Right lobe of liver (tissue), 6 donors: ENCODE results near the gene XBP1. TPM values are rescaled to one million over a fixed set of nuclear protein-coding genes. Genes with fewer than 3 reads are reported as not detected.
"Not testable (repeated sequence)": the region's sequence is repeated elsewhere in the genome, so short reads cannot be mapped to it uniquely, and the experiment has no call there.

Experiments used
- ATAC-seq, 4 donors: fragments of 200-7000 bp; cut with Tn5 transposase; one replicate each; pipeline ENCODE4 v1.9.1; 2020; ENCODE audit warnings: mild to moderate bottlenecking in 4 of 4, moderate library complexity in 4 of 4
- DNase-seq, 3 donors: peaks; one replicate each; pipeline ENCODE4 v3.0.0-alpha.2; 2020
- H3K27ac ChIP-seq, 3 donors: fragments of 200-600 bp; one replicate each; pipeline ENCODE4 v1.8.0; 2022
- H3K27me3 ChIP-seq, 2 donors: fragments of 200-600 bp; one replicate each; pipeline ENCODE4 v1.8.0; 2022
- H3K36me3 ChIP-seq, 4 donors: fragments of 200-600 bp; sonication (generic) in 1 of 4; one replicate each; pipeline versions ENCODE4 v1.5.1 to v1.8.0; 2017 to 2022; ENCODE audit warnings: control low read depth in 1 of 4
- H3K4me1 ChIP-seq, 4 donors: fragments of 200-600 bp; sonication (generic) in 1 of 4; one replicate each; pipeline versions ENCODE4 v1.5.1 to v1.8.0; 2017 to 2022; ENCODE audit warnings: control low read depth in 1 of 4
- H3K4me3 ChIP-seq, 3 donors: fragments of 200-600 bp; one replicate each; pipeline ENCODE4 v1.8.0; 2022
- H3K9me3 ChIP-seq, 4 donors: fragments of 200-600 bp; sonication (generic) in 1 of 4; one replicate each; pipeline versions ENCODE4 v1.5.1 to v1.8.0; 2017 to 2022; ENCODE audit warnings: control low read depth in 1 of 4
- POLR2A ChIP-seq: fragments of 450-650 bp; IDR thresholded peaks from one replicate; pipeline ENCODE4 v1.6.1; 2017; ENCODE audit warnings: antibody characterized with exemption, mild to moderate bottlenecking
- WGBS: methylation state at CpG from one replicate; pipeline ENCODE4 v1.1.6; 2018; ENCODE audit warnings: low coverage, low lambda C conversion rate; ENCODE audit not compliant: insufficient coverage; ENCODE audit errors: missing lambda C conversion rate; 5-methylcytosine and 5-hydroxymethylcytosine counted together
- intact Hi-C, 2 donors: fragments of 100-400 bp; cut with DNase I; formaldehyde crosslinking; loops; one replicate each; pipeline versions ENCODE4 v1.11.2 to v1.14.1; 2022
- total RNA-seq, 6 experiments: library from RNA; depleted of rRNA in 2 of 6; stranded (reverse); fragments of >200 nt in 2 of 6; fragmentation: NEBNext Ultra II Directional in 3 of 6; extraction: Animal tissue kit (Norgen Biotek cat#: 25700) in 3 of 6; gene quantifications; one replicate each; pipeline versions ENCODE4 v1.1.0 to v1.2.4, GENCODE V29; 2016 to 2023
- TF ChIP-seq, protein P1 (sequence below), 4 donors: fragments of 200-600 bp in 3 of 4; fragments of 450-650 bp in 1 of 4; IDR thresholded peaks; one replicate each; pipeline versions ENCODE4 v1.5.1 to v1.8.0; 2016 to 2022; ENCODE audit warnings: antibody characterized with exemption in 4 of 4, mild to moderate bottlenecking in 2 of 4
- donor health status: DM: no; HTN: yes; CAD: no.
- donor health status: DM: no; HTN: no; CAD: no.
- donor health status: DM: no; HTN: no; CAD: no.
- donor health status: DM: no; HTN: yes; CAD: no.
- donor health status: DM: no; HTN: yes; CAD: no.

Gene XBP1
- total RNA-seq, 6 experiments from 2014 or later: 298 to 624 (median 414) TPM

GRCh38 chr22:28771195-28771791 is 29.1 kb downstream of the XBP1 start:
- WGBS: 55% methylated on average over 5 of the region's 5 CpGs
- no peak for TF ChIP-seq POLR2A
- TF ChIP-seq, protein P1, sequence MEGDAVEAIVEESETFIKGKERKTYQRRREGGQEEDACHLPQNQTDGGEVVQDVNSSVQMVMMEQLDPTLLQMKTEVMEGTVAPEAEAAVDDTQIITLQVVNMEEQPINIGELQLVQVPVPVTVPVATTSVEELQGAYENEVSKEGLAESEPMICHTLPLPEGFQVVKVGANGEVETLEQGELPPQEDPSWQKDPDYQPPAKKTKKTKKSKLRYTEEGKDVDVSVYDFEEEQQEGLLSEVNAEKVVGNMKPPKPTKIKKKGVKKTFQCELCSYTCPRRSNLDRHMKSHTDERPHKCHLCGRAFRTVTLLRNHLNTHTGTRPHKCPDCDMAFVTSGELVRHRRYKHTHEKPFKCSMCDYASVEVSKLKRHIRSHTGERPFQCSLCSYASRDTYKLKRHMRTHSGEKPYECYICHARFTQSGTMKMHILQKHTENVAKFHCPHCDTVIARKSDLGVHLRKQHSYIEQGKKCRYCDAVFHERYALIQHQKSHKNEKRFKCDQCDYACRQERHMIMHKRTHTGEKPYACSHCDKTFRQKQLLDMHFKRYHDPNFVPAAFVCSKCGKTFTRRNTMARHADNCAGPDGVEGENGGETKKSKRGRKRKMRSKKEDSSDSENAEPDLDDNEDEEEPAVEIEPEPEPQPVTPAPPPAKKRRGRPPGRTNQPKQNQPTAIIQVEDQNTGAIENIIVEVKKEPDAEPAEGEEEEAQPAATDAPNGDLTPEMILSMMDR (IDR thresholded peaks at IDR 0.05): no peak
- Histone ChIP-seq H3K4me1 (peaks cover 0 to 20% (median 0%) of the 10 kb centered on the region in 4 donors), H3K4me3 (no peak overlapping the region), H3K9me3 (no peaks in the 10 kb centered on the region), H3K27me3 (no peaks in the 10 kb centered on the region), H3K27ac (peak overlapping the region in 2 of 3 donors; percentile 40 to 100), H3K36me3 (peaks cover 0 to 2% (median 0%) of the 10 kb centered on the region in 4 donors)
- intact Hi-C loops: no loop called here
- DNase-seq (peak; percentile 67 to 78 (median 76)), ATAC-seq (peak; percentile 44 to 71 (median 56))

DNA sequence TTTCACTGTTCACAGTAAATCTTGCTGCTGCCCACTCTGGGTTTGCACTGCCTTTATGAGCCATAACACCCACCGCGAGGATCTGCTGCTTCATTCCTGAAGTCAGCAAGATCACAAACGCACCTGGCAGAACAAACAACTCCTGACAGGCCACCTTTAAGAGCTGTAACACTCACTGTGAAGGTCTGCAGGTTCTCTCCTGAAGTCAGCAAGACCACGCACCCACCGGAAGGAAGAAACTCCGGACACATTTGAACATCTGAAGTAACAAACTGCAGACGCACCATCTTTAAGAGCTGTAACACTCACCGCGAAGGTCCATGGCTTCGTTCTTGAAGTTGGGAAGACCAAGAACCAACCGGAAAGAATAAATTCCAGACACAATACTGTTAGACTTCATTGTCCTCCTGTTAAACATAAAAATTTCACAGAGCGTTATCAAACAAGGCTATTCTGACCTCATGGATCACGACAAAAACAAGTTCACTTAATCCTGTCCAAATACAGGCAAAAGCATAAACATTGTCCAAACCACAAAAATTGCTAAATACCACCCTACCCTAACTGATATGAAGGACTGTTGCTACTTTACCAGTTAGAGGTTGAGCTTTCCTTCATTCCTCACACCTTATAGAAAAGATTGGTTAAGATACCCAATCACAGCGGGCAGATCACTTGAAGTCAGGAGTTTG is 30.8 kb downstream of the XBP1 start:
- TF ChIP-seq POLR2A: no peak
- TF ChIP-seq, protein P1 (IDR thresholded peaks at IDR 0.05): no peak
- no peaks in the 10 kb centered on the region for H3K27me3 ChIP-seq
- H3K36me3 ChIP-seq: peaks cover 0 to under 1% (median 0%) of the 10 kb centered on the region in 4 donors
- ATAC-seq (no peak), DNase-seq (no peak)
- H3K9me3 ChIP-seq: no peaks in the 10 kb centered on the region
- no peak overlapping the region for H3K4me3 ChIP-seq
- WGBS: 87% methylated on average over 10 of the region's 14 CpGs
- H3K4me1 ChIP-seq: peaks cover 0 to 18% (median 0%) of the 10 kb centered on the region in 4 donors
- intact Hi-C loops: no loop called here
- H3K27ac ChIP-seq: no peak overlapping the region

DNA sequence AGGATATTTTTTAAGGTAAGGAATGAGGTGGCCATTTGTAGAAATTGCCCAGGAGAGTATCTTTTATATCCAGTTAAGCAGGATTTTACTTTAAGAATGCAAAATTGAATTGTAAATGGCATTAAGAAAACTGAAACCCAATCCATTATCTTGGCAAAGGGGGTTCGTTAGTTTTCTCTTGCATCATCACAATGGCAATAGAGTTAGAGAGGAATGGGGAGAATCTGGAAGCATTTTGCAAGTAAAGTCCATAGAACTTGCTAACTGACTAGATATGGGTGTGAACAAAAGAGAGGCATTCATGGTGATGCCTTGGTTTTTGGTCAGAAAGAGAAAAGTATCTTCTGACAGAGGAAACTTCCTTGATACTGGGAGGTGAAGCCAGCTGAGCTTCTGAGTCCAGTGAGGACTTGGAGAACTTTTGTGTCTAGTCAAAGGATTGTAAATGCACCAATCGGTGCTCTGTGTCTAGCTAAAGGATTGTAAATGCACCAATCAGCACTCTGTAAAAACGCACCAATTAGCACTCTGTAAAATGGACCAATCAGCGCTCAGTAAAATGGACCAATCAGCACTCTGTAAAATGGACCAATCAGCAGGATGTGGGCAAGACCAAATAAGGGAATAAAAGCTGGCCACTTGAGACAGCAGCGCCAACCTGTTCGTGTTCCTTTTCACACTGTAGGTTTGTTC is 31.5 kb downstream of the XBP1 start:
- no peak overlapping the region for H3K27ac ChIP-seq
- H3K9me3 ChIP-seq: no peaks in the 10 kb centered on the region
- H3K4me3 ChIP-seq: no peak overlapping the region
- no peak for DNase-seq
- no peak for ATAC-seq
- H3K4me1 ChIP-seq: peaks cover 0 to 11% (median 0%) of the 10 kb centered on the region in 4 donors
- intact Hi-C loops: no loop called here
- H3K36me3 ChIP-seq: no peaks in the 10 kb centered on the region
- 50% methylated on average over 2 of the region's 6 CpGs for WGBS
- H3K27me3 ChIP-seq: no peaks in the 10 kb centered on the region
- TF ChIP-seq POLR2A: no peak
- TF ChIP-seq, protein P1 (IDR thresholded peaks at IDR 0.05): no peak

DNA sequence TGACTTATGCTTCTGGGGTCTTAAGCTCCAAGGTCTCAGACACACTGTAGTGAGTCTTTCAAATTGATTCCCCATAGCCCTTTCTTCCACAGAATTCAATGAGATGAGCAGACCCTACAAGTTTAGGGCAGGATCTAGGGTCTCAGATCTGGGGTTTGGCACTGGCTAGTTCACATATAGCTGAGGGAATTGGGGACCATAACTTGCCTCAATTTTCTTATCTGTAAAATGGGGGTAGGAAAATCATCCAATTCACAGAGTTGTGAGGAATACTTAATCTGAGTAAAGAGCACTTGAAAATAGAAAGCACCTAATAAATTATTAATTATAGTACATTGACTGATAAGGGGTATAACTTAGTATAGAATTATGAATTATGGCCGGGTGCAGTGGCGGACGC is 33.7 kb downstream of the XBP1 start:
- H3K4me1 ChIP-seq: peaks cover 0 to 2% (median 0%) of the 10 kb centered on the region in 4 donors
- H3K27ac ChIP-seq: no peak overlapping the region
- H3K27me3 ChIP-seq: no peaks in the 10 kb centered on the region
- TF ChIP-seq, protein P1 (IDR thresholded peaks at IDR 0.05): no peak
- no peak for TF ChIP-seq POLR2A
- H3K36me3 ChIP-seq: no peaks in the 10 kb centered on the region
- intact Hi-C loops: no loop called here
- no peak overlapping the region for H3K4me3 ChIP-seq
- ATAC-seq: no peak
- no peak for DNase-seq
- WGBS: 67% methylated on average over 1 of the region's 3 CpGs
- H3K9me3 ChIP-seq: no peaks in the 10 kb centered on the region

DNA sequence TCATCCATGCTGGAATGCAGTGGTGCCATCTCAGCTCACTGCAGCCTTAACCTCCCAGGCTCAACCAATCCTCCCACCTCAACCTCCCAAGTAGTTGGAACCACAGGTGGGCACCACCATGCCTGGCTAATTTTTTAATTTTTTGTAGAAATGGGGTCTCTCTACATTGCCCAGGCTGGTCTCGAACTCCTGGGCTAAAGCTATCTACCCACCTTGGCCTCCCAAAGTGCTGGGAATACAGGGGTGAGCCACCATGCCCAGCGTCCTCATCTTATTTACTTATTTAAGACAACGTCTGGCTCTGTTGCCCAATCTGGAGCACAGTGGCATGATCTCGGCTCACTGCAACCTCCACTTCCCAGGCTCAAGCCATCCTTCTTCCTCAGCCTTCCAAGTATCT is 38.4 kb downstream of the XBP1 start:
- ATAC-seq, DNase-seq: not testable (repeated sequence)
- 67% methylated on average over 3 of the region's 4 CpGs for WGBS

More for the DNA sequence above, 38.4 kb downstream of the XBP1 start:
- H3K4me1 ChIP-seq, H3K4me3 ChIP-seq, H3K27ac ChIP-seq, intact Hi-C loops, H3K36me3 ChIP-seq, H3K9me3 ChIP-seq, H3K27me3 ChIP-seq: not testable (repeated sequence)
